ENCODE measurements around the gene APOBEC3A. TPM values are rescaled to one million over a fixed set of nuclear protein-coding genes. Genes with fewer than 3 reads are reported as not detected.
"Not testable (repeated sequence)": the region's sequence is repeated elsewhere in the genome, so short reads cannot be mapped to it uniquely, and the experiment has no call there.

The APOBEC3A gene
- total RNA-seq, 1 donor from 2014 or later = not detected

- DNase-seq = no peak
Measured at GRCh38 chr22:38943201-38943600, 14.2 kb upstream of the APOBEC3A start.

- DNase-seq = no peak
Measured at GRCh38 chr22:38943882-38944281, 13.5 kb upstream of the APOBEC3A start.

GRCh38 chr22:38944653-38945052, 12.8 kb upstream of the APOBEC3A start:
- DNase-seq = no peak

GRCh38 chr22:38945706-38946338, 11.6 kb upstream of the APOBEC3A start:
- not testable (repeated sequence) for DNase-seq

GRCh38 chr22:38946771-38947170, 10.6 kb upstream of the APOBEC3A start:
- no peak for DNase-seq

GRCh38 chr22:38947321-38948140, 9.9 kb upstream of the APOBEC3A start:
- no peak for DNase-seq

- DNase-seq = no peak
Measured at GRCh38 chr22:38948181-38948940, 9.0 kb upstream of the APOBEC3A start.

GRCh38 chr22:38949889-38950405, 7.5 kb upstream of the APOBEC3A start:
- no peak for DNase-seq

GRCh38 chr22:38950527-38951295, 6.7 kb upstream of the APOBEC3A start:
- DNase-seq = no peak

- DNase-seq = no peak
Measured at GRCh38 chr22:38951734-38952133, 5.7 kb upstream of the APOBEC3A start.

- DNase-seq = no peak
Measured at GRCh38 chr22:38952281-38952993, 5.0 kb upstream of the APOBEC3A start.

- DNase-seq = no peak
Measured at GRCh38 chr22:38953091-38953490, 4.3 kb upstream of the APOBEC3A start.

- no peak for DNase-seq
Measured at GRCh38 chr22:38953577-38954413, 3.6 kb upstream of the APOBEC3A start.

GRCh38 chr22:38954414-38955043, 2.9 kb upstream of the APOBEC3A start:
- no peak for DNase-seq

GRCh38 chr22:38955250-38955905, 2.0 kb upstream of the APOBEC3A start:
- no peak for DNase-seq

- no peak for DNase-seq
Measured at GRCh38 chr22:38955926-38956325, 1.5 kb upstream of the APOBEC3A start.

GRCh38 chr22:38956551-38956950, 858 bp upstream of the APOBEC3A start:
- no peak for DNase-seq

GRCh38 chr22:38957808-38958650, 620 bp downstream of the APOBEC3A start:
- DNase-seq = no peak

- DNase-seq = not testable (repeated sequence)
Measured at GRCh38 chr22:38958651-38958943, 1.2 kb downstream of the APOBEC3A start.

Measured in occipital lobe (tissue), 2 donors.